ENCODE results near the gene CINP.
"Not testable (repeated sequence)": the region's sequence is repeated elsewhere in the genome, so short reads cannot be mapped to it uniquely, and the experiment has no call there.

The CINP gene

GRCh38 chr14:102352213-102352612, 10.5 kb downstream of the CINP start:
- FAIRE-seq = no peak

DNA sequence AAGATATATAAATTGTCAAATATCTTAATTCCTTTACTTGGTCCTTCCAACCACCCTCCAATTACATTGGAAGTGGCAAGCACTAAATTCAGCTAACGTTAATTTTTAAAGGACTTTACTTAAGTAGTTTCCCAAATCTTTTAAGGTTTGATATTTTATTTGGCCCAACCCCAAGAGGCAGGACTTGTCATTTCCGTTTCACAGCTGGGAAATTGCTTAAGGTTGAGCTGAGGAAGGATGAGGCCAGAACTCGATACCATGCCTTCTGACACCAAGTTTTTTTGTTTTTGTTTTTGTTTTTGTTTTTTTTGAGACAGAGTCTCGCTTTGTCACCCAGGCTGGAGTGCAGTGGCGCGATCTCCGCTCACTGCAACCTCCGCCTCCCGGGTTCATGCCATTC, 11.1 kb downstream of the CINP start:
- not testable (repeated sequence) for FAIRE-seq

GRCh38 chr14:102351023-102351422, 11.7 kb downstream of the CINP start:
- FAIRE-seq = no peak

DNA sequence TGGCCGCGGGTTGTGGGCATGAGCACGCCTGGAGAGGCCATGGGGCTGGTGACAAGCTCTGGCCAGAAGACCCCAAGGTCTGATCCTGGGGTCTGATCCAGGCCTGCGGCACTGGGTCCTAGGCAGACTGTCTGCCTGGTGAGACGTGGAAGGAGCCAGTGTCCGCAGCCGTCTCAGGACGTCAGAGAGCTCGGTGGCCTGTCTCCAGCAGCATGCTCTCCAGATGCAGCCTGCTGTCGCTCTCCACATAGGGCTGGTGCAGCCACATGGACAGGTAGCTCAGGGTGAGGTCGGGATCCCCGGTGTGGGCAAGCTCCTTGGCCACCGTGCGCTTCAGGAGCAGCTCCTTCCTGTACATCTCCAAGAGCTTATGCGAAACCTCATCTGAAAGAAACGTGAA, 14.3 kb downstream of the CINP start:
- FAIRE-seq = no peak

GRCh38 chr14:102346645-102347044, 16.0 kb downstream of the CINP start:
- FAIRE-seq = no peak

GRCh38 chr14:102345232-102345631, 17.5 kb downstream of the CINP start:
- FAIRE-seq = no peak

DNA sequence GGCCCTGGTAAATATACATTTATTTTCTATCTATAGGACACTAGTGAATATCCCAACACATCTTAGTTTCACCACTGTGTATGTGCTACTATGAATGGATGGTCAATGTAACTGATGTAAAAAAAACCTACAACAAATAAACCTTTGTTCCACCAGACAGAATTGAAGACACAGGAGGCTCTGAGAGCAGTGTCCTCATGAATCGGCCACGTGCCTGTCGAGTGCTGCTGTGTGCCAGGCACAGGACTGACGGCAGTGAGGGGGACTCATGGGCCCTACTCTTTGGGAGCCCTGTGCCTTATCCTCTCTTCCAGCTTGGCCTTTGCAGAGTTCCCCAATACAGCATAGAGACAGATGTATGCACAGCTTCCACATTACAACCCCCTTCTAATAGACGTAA, 18.2 kb downstream of the CINP start:
- FAIRE-seq = no peak

GRCh38 chr14:102344084-102344483, 18.6 kb downstream of the CINP start:
- FAIRE-seq = no peak

DNA sequence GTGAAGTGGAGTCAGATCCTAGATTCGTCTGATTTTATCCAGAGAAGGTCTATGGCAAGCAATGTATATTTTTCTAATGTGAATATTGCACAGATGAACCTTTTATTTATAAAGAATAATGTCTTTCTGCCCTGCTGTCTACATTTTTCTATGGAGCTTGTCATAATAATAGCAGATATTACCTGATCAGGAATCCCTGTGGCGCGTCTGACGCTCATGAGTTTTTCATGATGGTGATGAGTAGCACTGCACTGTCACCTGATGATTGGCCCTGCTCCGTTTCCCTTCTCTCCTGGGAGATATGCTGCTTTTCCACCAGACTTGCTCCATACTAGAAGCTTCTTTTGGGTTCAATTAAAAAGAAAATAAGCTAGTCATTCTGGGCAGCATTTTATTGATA, 20.5 kb downstream of the CINP start:
- FAIRE-seq = no peak

- no peak for FAIRE-seq
Measured at GRCh38 chr14:102341566-102341965, 21.1 kb downstream of the CINP start.

GRCh38 chr14:102338724-102339123, 24.0 kb downstream of the CINP start:
- FAIRE-seq = no peak

- no peak for FAIRE-seq
Measured at GRCh38 chr14:102335163-102335562, 27.5 kb downstream of the CINP start.

DNA sequence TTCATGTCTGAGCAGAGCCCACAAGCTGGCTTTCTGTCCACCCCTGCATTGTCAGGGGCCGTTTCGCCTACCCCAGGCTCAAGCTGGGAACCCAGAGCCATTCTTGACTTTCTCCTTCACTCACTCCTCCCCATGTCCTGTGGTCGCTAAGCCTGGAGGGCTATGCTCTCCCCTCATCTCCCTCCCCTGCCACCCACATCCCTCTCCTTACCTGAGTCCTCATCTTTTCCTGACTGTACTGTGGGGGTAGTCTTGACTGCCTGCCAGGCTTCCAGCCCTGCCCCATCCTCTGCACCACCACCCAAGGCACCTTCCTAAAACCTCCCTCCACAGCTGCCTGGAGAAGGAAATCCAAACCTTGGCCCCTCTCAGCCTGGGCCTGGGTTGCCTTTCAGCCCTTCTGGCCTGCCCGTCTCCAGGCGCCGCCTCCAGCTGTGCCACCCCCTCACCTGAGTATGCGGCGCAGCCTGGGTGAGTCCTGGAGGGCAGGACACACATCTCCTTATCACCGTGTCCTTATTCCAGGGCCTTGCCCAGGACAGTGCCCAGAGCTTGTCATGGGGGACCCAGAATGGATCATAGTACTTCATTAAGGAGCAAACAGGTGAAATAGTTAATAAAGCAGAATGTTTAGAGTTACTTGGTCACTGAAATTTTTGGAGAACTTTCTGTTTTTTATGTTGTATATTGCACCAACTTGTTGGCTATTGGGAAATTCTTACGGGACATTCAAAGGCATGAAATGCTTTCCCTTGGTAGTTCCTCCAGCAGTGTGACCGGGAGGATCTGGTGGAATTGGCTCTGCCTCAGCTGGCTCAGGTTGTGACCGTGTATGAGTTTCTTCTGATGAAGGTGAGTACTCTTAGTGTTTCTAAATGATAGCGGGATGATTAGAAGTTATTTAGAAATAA, 28.6 kb downstream of the CINP start:
- no peak for FAIRE-seq

- no peak for FAIRE-seq
Measured at GRCh38 chr14:102333390-102333789, 29.3 kb downstream of the CINP start.

DNA sequence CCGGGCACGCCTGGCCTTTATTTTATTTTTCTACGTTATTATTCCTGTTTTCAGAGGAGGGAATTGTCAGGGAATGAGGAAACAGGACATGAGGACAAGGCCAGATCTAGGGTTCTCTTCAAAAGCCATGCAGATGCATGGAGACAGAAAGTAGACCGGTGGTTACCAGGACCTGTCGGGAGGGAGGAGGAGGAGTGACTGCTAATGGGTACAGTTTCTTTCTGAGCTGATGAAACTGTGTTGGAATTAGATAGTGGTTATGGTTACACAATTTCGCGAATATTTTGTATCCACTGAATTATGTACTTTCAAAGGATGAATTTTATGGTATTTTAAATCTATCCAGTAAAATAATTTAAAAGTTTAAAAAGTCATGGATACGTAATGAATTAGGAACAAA, 31.9 kb downstream of the CINP start:
- no peak for FAIRE-seq

DNA sequence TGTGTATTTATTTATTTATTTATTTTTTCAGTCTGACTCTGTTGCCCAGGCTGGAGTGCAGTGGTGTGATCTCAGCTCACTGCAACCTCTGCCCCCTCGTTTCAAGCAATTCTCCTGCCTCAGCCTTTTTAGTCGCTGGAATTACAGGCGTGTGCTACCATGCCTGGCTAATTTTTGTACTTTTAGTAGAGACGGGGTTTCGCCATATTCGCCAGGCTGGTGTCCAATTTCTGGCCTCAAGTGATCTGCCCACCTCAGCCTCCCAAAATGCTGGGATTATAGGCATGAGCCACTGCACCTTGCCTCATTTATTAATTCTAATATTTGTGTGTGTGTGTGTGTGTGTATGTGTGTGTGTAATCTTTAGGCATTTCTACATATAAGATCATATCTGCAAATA, 33.3 kb downstream of the CINP start:
- not testable (repeated sequence) for FAIRE-seq

DNA sequence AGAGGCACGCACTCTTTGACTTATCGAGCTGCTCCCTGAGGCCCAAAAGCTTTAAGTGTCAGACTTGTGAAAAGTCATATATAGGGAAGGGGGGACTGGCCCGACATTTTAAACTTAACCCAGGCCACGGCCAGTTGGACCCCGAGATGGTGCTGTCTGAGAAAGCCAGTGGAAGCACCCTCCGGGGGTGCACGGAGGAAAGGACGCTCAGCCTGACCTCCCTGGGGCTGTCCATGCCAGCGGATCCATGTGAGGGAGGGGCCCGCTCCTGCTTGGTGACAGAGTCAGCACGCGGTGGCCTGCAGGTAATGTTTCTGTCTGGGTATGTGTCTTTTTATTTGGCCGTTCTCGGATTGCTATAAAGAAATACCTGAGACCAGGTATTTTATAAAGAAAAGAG, 36.1 kb downstream of the CINP start:
- no peak for FAIRE-seq

- FAIRE-seq = no peak
Measured at GRCh38 chr14:102325791-102326345, 36.8 kb downstream of the CINP start.

- no peak for FAIRE-seq
Measured at GRCh38 chr14:102323102-102323501, 39.6 kb downstream of the CINP start.

DNA sequence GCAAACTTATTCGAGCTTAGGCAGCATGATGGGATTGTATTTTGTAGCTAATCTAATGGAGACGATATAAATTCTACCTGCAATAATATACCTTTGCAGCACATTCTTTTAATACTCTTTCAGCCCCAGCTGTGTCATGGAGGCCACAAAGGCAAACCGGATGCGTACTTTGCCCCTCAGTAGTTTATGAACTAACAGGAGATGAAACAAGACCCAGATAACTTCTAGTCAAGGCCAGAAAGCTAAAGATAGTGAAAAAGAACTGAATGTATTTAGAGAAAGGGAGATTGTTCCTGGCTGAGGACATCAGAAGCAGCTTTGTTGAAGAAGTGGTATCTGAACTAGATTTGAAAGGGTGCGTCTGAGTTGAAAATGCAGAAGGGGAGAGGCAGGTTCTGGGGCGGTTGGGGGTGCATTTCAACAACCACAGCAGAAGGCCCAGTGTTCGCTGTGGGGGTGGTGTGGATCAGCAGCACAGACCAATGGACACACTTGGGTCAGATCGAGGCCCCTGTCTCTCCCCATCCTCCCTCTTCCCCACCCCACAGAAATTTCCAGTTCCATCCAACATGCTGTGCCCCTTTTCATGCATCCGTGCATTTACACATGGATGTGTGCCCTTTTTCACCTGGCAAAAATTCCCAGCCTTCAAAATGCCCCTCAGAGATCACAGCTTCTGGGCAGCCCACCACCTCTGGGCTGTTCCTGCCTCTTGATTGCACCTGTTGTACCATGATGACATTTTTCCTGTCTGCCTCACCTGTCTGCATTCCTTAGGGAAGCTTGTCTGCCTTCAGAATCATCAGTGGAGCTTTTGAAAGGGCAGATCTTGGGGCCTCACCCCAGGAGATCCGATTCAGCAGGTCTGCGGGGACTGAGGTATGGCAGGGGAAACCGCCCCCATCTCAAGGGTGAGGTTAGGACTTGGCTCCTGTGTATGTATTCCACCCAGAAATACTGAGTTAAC, 41.0 kb downstream of the CINP start:
- no peak for FAIRE-seq

- no peak for FAIRE-seq
Measured at GRCh38 chr14:102320671-102321455, 41.8 kb downstream of the CINP start.

- no peak for FAIRE-seq
Measured at GRCh38 chr14:102320033-102320660, 42.5 kb downstream of the CINP start.
